ENCODE data around the gene UBE2F.

UBE2F gene

GRCh38 chr2:238022594-238023157 is 55.9 kb downstream of the UBE2F start:
- no peak for FAIRE-seq

GRCh38 chr2:238023608-238024007 is 56.8 kb downstream of the UBE2F start:
- no peak for DNase-seq (ENCODE audit: insufficient read length, low spot score)
- no peak for TF ChIP-seq TAF1 (IDR thresholded peaks at IDR 0.05; ENCODE audit: low read depth, low read length)
- no peak for TF ChIP-seq SPI1 (IDR thresholded peaks at IDR 0.05; ENCODE audit: low read depth, low read length)
- FAIRE-seq, result no peak

More at GRCh38 chr2:238022594-238023157, 55.9 kb downstream of the UBE2F start:
- no peak for TF ChIP-seq POLR2AphosphoS5 (IDR thresholded peaks at IDR 0.05; ENCODE audit: low read depth, low read length)
- TF ChIP-seq POU2F2 (IDR thresholded peaks at IDR 0.05; ENCODE audit: low read depth, low read length), result no peak
- TF ChIP-seq PAX5 (IDR thresholded peaks at IDR 0.05; ENCODE audit: insufficient read depth, low read length, severe bottlenecking), result no peak
- TF ChIP-seq POLR2A (IDR thresholded peaks at IDR 0.05; ENCODE audit: low read depth, low read length), result no peak
- no peak for TF ChIP-seq SPI1 (IDR thresholded peaks at IDR 0.05; ENCODE audit: low read depth, low read length)
- TF ChIP-seq TAF1 (IDR thresholded peaks at IDR 0.05; ENCODE audit: low read depth, low read length), result no peak
- no peak for DNase-seq (ENCODE audit: insufficient read length, low spot score)

GRCh38 chr2:238024986-238025385 is 58.2 kb downstream of the UBE2F start:
- TF ChIP-seq SPI1 (IDR thresholded peaks at IDR 0.05; ENCODE audit: low read depth, low read length), result no peak
- no peak for FAIRE-seq

GRCh38 chr2:238025741-238026360 is 59.0 kb downstream of the UBE2F start:
- DNase-seq (ENCODE audit: insufficient read length, low spot score) (no peak), FAIRE-seq (no peak)
- TF ChIP-seq PAX5 (IDR thresholded peaks at IDR 0.05; ENCODE audit: insufficient read depth, low read length, severe bottlenecking) (no peak), POLR2A (IDR thresholded peaks at IDR 0.05; ENCODE audit: low read depth, low read length) (no peak), POU2F2 (IDR thresholded peaks at IDR 0.05; ENCODE audit: low read depth, low read length) (no peak), SPI1 (IDR thresholded peaks at IDR 0.05; ENCODE audit: low read depth, low read length) (no peak), TAF1 (IDR thresholded peaks at IDR 0.05; ENCODE audit: low read depth, low read length) (no peak), POLR2AphosphoS5 (IDR thresholded peaks at IDR 0.05; ENCODE audit: low read depth, low read length) (no peak)

More at GRCh38 chr2:238024986-238025385, 58.2 kb downstream of the UBE2F start:
- DNase-seq (ENCODE audit: insufficient read length, low spot score), result no peak

GRCh38 chr2:238027058-238027457 is 60.2 kb downstream of the UBE2F start:
- DNase-seq (ENCODE audit: insufficient read length, low spot score) (no peak), FAIRE-seq (no peak)
- TF ChIP-seq POU2F2 (IDR thresholded peaks at IDR 0.05; ENCODE audit: low read depth, low read length) (no peak), PAX5 (IDR thresholded peaks at IDR 0.05; ENCODE audit: insufficient read depth, low read length, severe bottlenecking) (no peak), POLR2AphosphoS5 (IDR thresholded peaks at IDR 0.05; ENCODE audit: low read depth, low read length) (no peak), TAF1 (IDR thresholded peaks at IDR 0.05; ENCODE audit: low read depth, low read length) (no peak)

GRCh38 chr2:238027591-238028415 is 61.0 kb downstream of the UBE2F start:
- no peak for FAIRE-seq
- no peak for TF ChIP-seq POLR2A (IDR thresholded peaks at IDR 0.05; ENCODE audit: low read depth, low read length)
- DNase-seq (ENCODE audit: insufficient read length, low spot score), result no peak

GRCh38 chr2:238029853-238030252 is 63.0 kb downstream of the UBE2F start:
- DNase-seq (ENCODE audit: insufficient read length, low spot score), result no peak

GRCh38 chr2:238030422-238031155 is 63.8 kb downstream of the UBE2F start:
- DNase-seq (ENCODE audit: insufficient read length, low spot score) (no peak), FAIRE-seq (no peak)
- TF ChIP-seq POLR2AphosphoS5 (IDR thresholded peaks at IDR 0.05; ENCODE audit: low read depth, low read length), result no peak
- no peak for TF ChIP-seq POU2F2 (IDR thresholded peaks at IDR 0.05; ENCODE audit: low read depth, low read length)
- TF ChIP-seq POLR2A (IDR thresholded peaks at IDR 0.05; ENCODE audit: low read depth, low read length), result no peak
- TF ChIP-seq SPI1 (IDR thresholded peaks at IDR 0.05; ENCODE audit: low read depth, low read length), result no peak
- TF ChIP-seq PAX5 (IDR thresholded peaks at IDR 0.05; ENCODE audit: insufficient read depth, low read length, severe bottlenecking), result no peak
- TF ChIP-seq TAF1 (IDR thresholded peaks at IDR 0.05; ENCODE audit: low read depth, low read length), result no peak

More at GRCh38 chr2:238029853-238030252, 63.0 kb downstream of the UBE2F start:
- no peak for FAIRE-seq
- no peak for TF ChIP-seq PAX5 (IDR thresholded peaks at IDR 0.05; ENCODE audit: insufficient read depth, low read length, severe bottlenecking)
- no peak for TF ChIP-seq POLR2AphosphoS5 (IDR thresholded peaks at IDR 0.05; ENCODE audit: low read depth, low read length)
- TF ChIP-seq SPI1 (IDR thresholded peaks at IDR 0.05; ENCODE audit: low read depth, low read length), result no peak
- no peak for TF ChIP-seq POU2F2 (IDR thresholded peaks at IDR 0.05; ENCODE audit: low read depth, low read length)
- TF ChIP-seq POLR2A (IDR thresholded peaks at IDR 0.05; ENCODE audit: low read depth, low read length), result no peak
- no peak for TF ChIP-seq TAF1 (IDR thresholded peaks at IDR 0.05; ENCODE audit: low read depth, low read length)

- TF ChIP-seq POLR2AphosphoS5 (IDR thresholded peaks at IDR 0.05; ENCODE audit: low read depth, low read length) (no peak), POU2F2 (IDR thresholded peaks at IDR 0.05; ENCODE audit: low read depth, low read length) (no peak), SPI1 (IDR thresholded peaks at IDR 0.05; ENCODE audit: low read depth, low read length) (no peak), PAX5 (IDR thresholded peaks at IDR 0.05; ENCODE audit: insufficient read depth, low read length, severe bottlenecking) (no peak), TAF1 (IDR thresholded peaks at IDR 0.05; ENCODE audit: low read depth, low read length) (no peak), POLR2A (IDR thresholded peaks at IDR 0.05; ENCODE audit: low read depth, low read length) (no peak)
- no peak for FAIRE-seq
These were observed 64.9 kb downstream of the UBE2F start for GRCh38 chr2:238031751-238032150.

More at GRCh38 chr2:238031751-238032150, 64.9 kb downstream of the UBE2F start:
- no peak for DNase-seq (ENCODE audit: insufficient read length, low spot score)
